SU-DHL-6 (cell line): ENCODE data around the gene SLC12A7.
"Not testable (repeated sequence)": the region's sequence is repeated elsewhere in the genome, so short reads cannot be mapped to it uniquely, and the experiment has no call there.

Source experiments
- H2AFZ ChIP-seq: fragments of 200-600 bp; sonication (generic); 2 replicates; pipeline ENCODE4 v1.6.1; 2014; ENCODE audit warnings: low read depth, mild to moderate bottlenecking, moderate library complexity, mixed read lengths, antibody characterized with exemption, low read length; ENCODE audit not compliant: severe bottlenecking
- H3F3A ChIP-seq: fragments of 200-600 bp; shearing (Covaris generic); 2 replicates; pipeline ENCODE4 v1.6.0; 2016; ENCODE audit warnings: antibody characterized with exemption, mild to moderate bottlenecking; ENCODE audit not compliant: insufficient read depth
- H3K27ac ChIP-seq: fragments of 200-600 bp; sonication (generic); 2 replicates; pipeline ENCODE4 v1.5.1; 2016; ENCODE audit warnings: low read depth, mild to moderate bottlenecking, low read length, moderate library complexity, mixed read lengths
- H3K27me3 ChIP-seq: fragments of 200-600 bp; sonication (generic), shearing (Covaris generic); 2 replicates; pipeline ENCODE4 v1.6.0; 2014; ENCODE audit warnings: mild to moderate bottlenecking, low read length
- H3K36me3 ChIP-seq: fragments of 200-600 bp; sonication (generic); 2 replicates; pipeline ENCODE4 v1.6.1; 2014; ENCODE audit warnings: mild to moderate bottlenecking, low read length, mixed read lengths
- H3K4me2 ChIP-seq: fragments of 300-600, 200-600 bp; shearing (Covaris generic), sonication (generic); 2 replicates; pipeline ENCODE4 v1.6.0; 2014; ENCODE audit warnings: low read length, low read depth, mild to moderate bottlenecking; ENCODE audit not compliant: poor library complexity, severe bottlenecking
- H3K4me3 ChIP-seq: fragments of 200-600 bp; sonication (generic); 2 replicates; pipeline ENCODE4 v1.5.1; 2014; ENCODE audit warnings: antibody characterized with exemption, low read length, mild to moderate bottlenecking, mixed read lengths; ENCODE audit not compliant: insufficient read depth, poor library complexity, severe bottlenecking
- H3K79me2 ChIP-seq: fragments of 200-600 bp; sonication (generic); 2 replicates; pipeline ENCODE4 v1.6.1; 2014; ENCODE audit warnings: mild to moderate bottlenecking, low read length, moderate library complexity; ENCODE audit not compliant: insufficient read depth
- H3K9ac ChIP-seq: fragments of 200-600 bp; sonication (generic); 2 replicates; pipeline ENCODE4 v1.7.0; 2014; ENCODE audit warnings: mild to moderate bottlenecking, low read length
- H3K9me2 ChIP-seq: fragments of 200-600 bp; sonication (generic); replicated peaks from 2 replicates; pipeline ENCODE4 v1.6.1; 2014; ENCODE audit warnings: low read length; ENCODE audit not compliant: insufficient read depth
- H3K9me3 ChIP-seq: fragments of 200-600 bp; sonication (generic); 2 replicates; pipeline ENCODE4 v1.6.1; 2014; ENCODE audit warnings: low read length, mixed read lengths; ENCODE audit not compliant: insufficient read depth
- H4K20me1 ChIP-seq: fragments of 200-600 bp; sonication (generic); 2 replicates; pipeline ENCODE4 v1.6.1; 2014; ENCODE audit warnings: low read depth, mild to moderate bottlenecking, antibody characterized with exemption, low read length, moderate library complexity, mixed read lengths
- CTCF ChIP-seq: fragments of 200-600 bp; sonication (generic); IDR thresholded peaks from one replicate; pipeline ENCODE4 v1.5.1; 2017; ENCODE audit warnings: antibody characterized with exemption, mild to moderate bottlenecking, low read length, moderate library complexity; ENCODE audit not compliant: insufficient read depth, poor library complexity, severe bottlenecking
- EZH2phosphoT487 ChIP-seq: fragments of 200-600 bp; sonication (generic), shearing (Covaris generic); conservative IDR thresholded peaks from 2 replicates; pipeline ENCODE4 v1.6.1; 2018; ENCODE audit warnings: mild to moderate bottlenecking, antibody characterized with exemption, low read length, moderate library complexity, mixed read lengths

Gene SLC12A7

GRCh38 chr5:1098986-1099597, 12.8 kb downstream of the SLC12A7 start:
- Histone ChIP-seq H3K9ac (no peak overlapping the region), H3K27me3 (no peaks in the 10 kb centered on the region)
- TF ChIP-seq EZH2phosphoT487: no peak
- no peak for TF ChIP-seq CTCF

DNA sequence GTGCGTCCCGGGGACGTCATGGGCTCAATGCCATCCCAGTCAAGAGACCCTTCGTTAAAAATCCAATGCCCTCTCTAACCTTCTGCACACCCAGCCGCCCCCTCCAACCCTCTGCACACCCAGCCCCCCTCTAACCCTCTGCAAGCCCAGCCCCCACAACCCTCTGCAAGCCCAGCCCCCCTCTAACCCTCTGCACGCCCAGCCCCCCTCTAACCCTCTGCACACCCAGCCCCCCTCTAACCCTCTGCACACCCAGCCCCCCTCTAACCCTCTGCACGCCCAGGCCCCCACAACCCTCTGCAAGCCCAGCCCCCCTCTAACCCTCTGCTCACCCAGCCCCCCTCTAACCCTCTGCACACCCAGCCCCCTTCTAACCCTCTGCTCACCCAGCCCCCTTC, 13.9 kb downstream of the SLC12A7 start:
- not testable (repeated sequence) for H3K4me3 ChIP-seq, H3K9me3 ChIP-seq, H3K4me2 ChIP-seq, H3K9ac ChIP-seq, H3K27me3 ChIP-seq, H2AFZ ChIP-seq, H3K36me3 ChIP-seq, H3K9me2 ChIP-seq, H3F3A ChIP-seq, H3K79me2 ChIP-seq, H4K20me1 ChIP-seq, H3K27ac ChIP-seq

More at GRCh38 chr5:1098986-1099597, 12.8 kb downstream of the SLC12A7 start:
- Histone ChIP-seq H3K27ac (no peak overlapping the region), H3K4me2 (no peak overlapping the region), H3F3A (no peaks in the 10 kb centered on the region), H3K36me3 (no peaks in the 10 kb centered on the region), H2AFZ (no peak overlapping the region), H4K20me1 (no peaks in the 10 kb centered on the region), H3K4me3 (no peak overlapping the region), H3K79me2 (no peaks in the 10 kb centered on the region), H3K9me3 (no peaks in the 10 kb centered on the region), H3K9me2 (no peaks in the 10 kb centered on the region)

GRCh38 chr5:1097381-1097987, 14.4 kb downstream of the SLC12A7 start:
- Histone ChIP-seq H3K9me3 (no peaks in the 10 kb centered on the region), H3K4me2 (no peak overlapping the region), H4K20me1 (no peaks in the 10 kb centered on the region), H3K9me2 (no peaks in the 10 kb centered on the region), H3K4me3 (no peak overlapping the region), H3K9ac (no peak overlapping the region), H3K79me2 (no peaks in the 10 kb centered on the region), H3K27ac (no peak overlapping the region), H3F3A (no peaks in the 10 kb centered on the region), H3K27me3 (no peaks in the 10 kb centered on the region), H3K36me3 (no peaks in the 10 kb centered on the region), H2AFZ (no peak overlapping the region)
- no peak for TF ChIP-seq EZH2phosphoT487
- TF ChIP-seq CTCF: no peak

DNA sequence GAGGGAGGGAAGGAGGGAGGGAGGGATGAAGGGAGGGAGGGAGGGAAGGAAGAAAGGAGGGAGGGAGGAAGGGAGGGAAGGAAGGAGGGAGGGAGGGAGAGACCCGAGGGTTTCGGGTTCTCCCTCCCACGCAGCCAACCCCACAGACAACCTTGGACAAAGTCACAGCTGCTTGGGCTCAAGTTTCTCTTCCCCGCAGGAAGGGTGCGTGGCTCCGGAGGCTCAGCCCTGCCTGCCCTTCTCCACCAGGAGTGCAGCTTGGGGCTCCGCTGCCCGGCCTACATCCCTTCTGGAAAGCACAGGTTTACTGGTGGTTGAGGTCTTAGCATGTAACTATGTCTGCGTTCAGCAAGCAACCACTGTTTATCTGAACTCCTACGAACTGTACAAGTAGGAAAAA, 15.0 kb downstream of the SLC12A7 start:
- no peaks in the 10 kb centered on the region for H3K36me3 ChIP-seq
- H3K9ac ChIP-seq: no peak overlapping the region
- H3K27ac ChIP-seq: no peak overlapping the region

More for the DNA sequence above, 15.0 kb downstream of the SLC12A7 start:
- no peaks in the 10 kb centered on the region for H3K79me2 ChIP-seq
- H3K4me2 ChIP-seq: no peak overlapping the region
- no peaks in the 10 kb centered on the region for H4K20me1 ChIP-seq
- no peak overlapping the region for H2AFZ ChIP-seq
- no peaks in the 10 kb centered on the region for H3F3A ChIP-seq
- no peaks in the 10 kb centered on the region for H3K27me3 ChIP-seq
- H3K9me2 ChIP-seq: no peaks in the 10 kb centered on the region
- TF ChIP-seq EZH2phosphoT487 (no peak), CTCF (no peak)
- no peaks in the 10 kb centered on the region for H3K9me3 ChIP-seq
- H3K4me3 ChIP-seq: no peak overlapping the region
